HG03521 (cell line): ENCODE data around the gene IMPA2.

Experiments used
- ATAC-seq: cut with Tn5 transposase; IDR thresholded peaks from one replicate; pipeline ENCODE4 v1.9.1; 2021; ENCODE audit warnings: mild to moderate bottlenecking, moderate library complexity; ENCODE audit not compliant: unreplicated experiment

Gene IMPA2

GRCh38 chr18:12046046-12046750, 64.9 kb downstream of the IMPA2 start:
- ATAC-seq = no peak

- ATAC-seq = no peak
These were observed 65.5 kb downstream of the IMPA2 start for GRCh38 chr18:12046751-12047335.

- no peak for ATAC-seq
These were observed 66.9 kb downstream of the IMPA2 start for GRCh38 chr18:12048010-12048826.

- no peak for ATAC-seq
These were observed 67.5 kb downstream of the IMPA2 start for GRCh38 chr18:12048827-12049175.

GRCh38 chr18:12049978-12050811, 68.9 kb downstream of the IMPA2 start:
- ATAC-seq = peak; percentile 90

- no peak for ATAC-seq
These were observed 71.6 kb downstream of the IMPA2 start for GRCh38 chr18:12052866-12053265.

GRCh38 chr18:12053289-12053688, 72.0 kb downstream of the IMPA2 start:
- no peak for ATAC-seq

- no peak for ATAC-seq
These were observed 75.0 kb downstream of the IMPA2 start for GRCh38 chr18:12056034-12056883.

GRCh38 chr18:12056884-12057402, 75.6 kb downstream of the IMPA2 start:
- ATAC-seq = no peak

- no peak for ATAC-seq
These were observed 76.2 kb downstream of the IMPA2 start for GRCh38 chr18:12057419-12058039.

GRCh38 chr18:12059334-12060181, 78.3 kb downstream of the IMPA2 start:
- no peak for ATAC-seq

- ATAC-seq = no peak
These were observed 79.0 kb downstream of the IMPA2 start for GRCh38 chr18:12060182-12060870.

- ATAC-seq = no peak
These were observed 80.4 kb downstream of the IMPA2 start for GRCh38 chr18:12061685-12062084.

GRCh38 chr18:12062974-12063373, 81.7 kb downstream of the IMPA2 start:
- ATAC-seq = no peak

GRCh38 chr18:12064086-12064763, 82.9 kb downstream of the IMPA2 start:
- no peak for ATAC-seq

GRCh38 chr18:12065397-12065796, 84.1 kb downstream of the IMPA2 start:
- ATAC-seq = no peak

- ATAC-seq = no peak
These were observed 85.7 kb downstream of the IMPA2 start for GRCh38 chr18:12066910-12067511.
